Measurements from ENCODE around the gene CDH18.

DNA sequence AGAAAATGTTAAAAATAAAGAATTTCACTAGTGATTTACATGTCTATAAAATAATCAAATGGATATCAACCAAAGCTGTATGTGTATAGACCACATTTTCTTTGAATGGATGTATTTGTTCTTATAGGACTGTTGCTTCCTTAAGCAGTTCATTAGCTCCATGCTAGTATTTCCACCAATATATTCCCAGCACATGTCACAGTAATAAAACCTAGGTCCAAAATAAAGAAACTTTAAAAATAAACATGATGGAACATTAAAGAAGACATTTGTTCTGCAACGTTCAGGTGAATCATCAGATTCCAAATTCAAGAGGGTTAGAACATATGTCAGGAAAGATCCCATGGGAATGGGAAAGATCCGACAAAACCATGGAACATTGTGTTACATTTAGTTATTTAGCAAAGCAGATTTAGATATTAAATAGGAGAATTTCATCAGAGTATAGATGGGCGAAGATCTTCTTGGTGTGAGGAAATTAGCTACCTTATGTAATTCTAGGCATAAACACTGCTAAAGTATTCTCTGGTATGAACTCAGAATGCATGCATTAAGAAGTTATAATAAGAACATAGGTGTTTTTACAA lies 490.7 kb downstream of the CDH18 start:
- TF ChIP-seq, protein P1, sequence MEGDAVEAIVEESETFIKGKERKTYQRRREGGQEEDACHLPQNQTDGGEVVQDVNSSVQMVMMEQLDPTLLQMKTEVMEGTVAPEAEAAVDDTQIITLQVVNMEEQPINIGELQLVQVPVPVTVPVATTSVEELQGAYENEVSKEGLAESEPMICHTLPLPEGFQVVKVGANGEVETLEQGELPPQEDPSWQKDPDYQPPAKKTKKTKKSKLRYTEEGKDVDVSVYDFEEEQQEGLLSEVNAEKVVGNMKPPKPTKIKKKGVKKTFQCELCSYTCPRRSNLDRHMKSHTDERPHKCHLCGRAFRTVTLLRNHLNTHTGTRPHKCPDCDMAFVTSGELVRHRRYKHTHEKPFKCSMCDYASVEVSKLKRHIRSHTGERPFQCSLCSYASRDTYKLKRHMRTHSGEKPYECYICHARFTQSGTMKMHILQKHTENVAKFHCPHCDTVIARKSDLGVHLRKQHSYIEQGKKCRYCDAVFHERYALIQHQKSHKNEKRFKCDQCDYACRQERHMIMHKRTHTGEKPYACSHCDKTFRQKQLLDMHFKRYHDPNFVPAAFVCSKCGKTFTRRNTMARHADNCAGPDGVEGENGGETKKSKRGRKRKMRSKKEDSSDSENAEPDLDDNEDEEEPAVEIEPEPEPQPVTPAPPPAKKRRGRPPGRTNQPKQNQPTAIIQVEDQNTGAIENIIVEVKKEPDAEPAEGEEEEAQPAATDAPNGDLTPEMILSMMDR (conservative IDR thresholded peaks at IDR 0.05 in 1 of 2, IDR thresholded peaks at IDR 0.05 in 1 of 2; ENCODE audit: low read depth in 1 of 2, low read length in 2 of 2): no peak
- TF ChIP-seq EZH2 (IDR thresholded peaks at IDR 0.05; ENCODE audit: low read length, missing control alignments): no peak

All from fibroblast of lung (primary cell).